GM10847 (cell line): Measurements from ENCODE around the gene SLC16A3.

Source experiments
- POLR2A ChIP-seq: IDR thresholded peaks from 2 replicates; pipeline ENCODE4 v1.6.1; 2011; ENCODE audit not compliant: insufficient read length; ENCODE audit errors: extremely low read depth

The SLC16A3 gene

GRCh38 chr17:82236142-82236971 is 7.5 kb downstream of the SLC16A3 start:
- no peak for TF ChIP-seq POLR2A

GRCh38 chr17:82237083-82237745 is 8.4 kb downstream of the SLC16A3 start:
- TF ChIP-seq POLR2A = no peak

- TF ChIP-seq POLR2A = no peak
These were observed 9.1 kb downstream of the SLC16A3 start for GRCh38 chr17:82237746-82238471.

- no peak for TF ChIP-seq POLR2A
These were observed 9.8 kb downstream of the SLC16A3 start for GRCh38 chr17:82238472-82239201.

- TF ChIP-seq POLR2A = no peak
These were observed 10.6 kb downstream of the SLC16A3 start for GRCh38 chr17:82239401-82239925.

DNA sequence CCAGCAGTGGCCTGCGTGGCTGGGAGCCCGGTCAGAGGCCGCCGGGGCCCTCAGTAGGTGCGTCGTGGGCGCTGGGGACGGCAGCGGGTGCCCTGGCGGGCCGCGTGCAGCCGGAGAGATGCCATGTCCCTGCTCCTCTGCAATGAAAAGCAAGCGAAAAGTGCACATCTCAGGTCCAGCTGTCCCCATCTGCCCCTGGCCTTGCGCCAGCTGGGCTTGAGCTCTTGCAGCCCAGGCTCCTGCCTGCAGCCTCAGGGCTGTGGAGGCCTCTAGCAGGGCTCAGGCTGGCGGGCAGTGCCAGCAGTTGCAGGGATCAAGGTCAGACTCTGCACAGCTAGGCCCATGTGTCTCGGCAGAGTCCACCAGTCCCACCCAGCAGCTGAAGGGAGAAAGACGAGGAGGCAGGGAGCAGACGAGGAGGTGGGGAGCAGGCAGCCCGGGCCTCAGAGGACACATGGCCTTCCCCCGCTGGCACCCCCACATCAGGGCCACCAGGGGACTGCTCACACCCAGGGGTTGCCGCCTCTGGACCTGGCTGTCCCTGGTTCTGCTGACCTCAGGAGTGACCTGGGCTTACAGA is 11.2 kb downstream of the SLC16A3 start:
- TF ChIP-seq POLR2A = no peak

DNA sequence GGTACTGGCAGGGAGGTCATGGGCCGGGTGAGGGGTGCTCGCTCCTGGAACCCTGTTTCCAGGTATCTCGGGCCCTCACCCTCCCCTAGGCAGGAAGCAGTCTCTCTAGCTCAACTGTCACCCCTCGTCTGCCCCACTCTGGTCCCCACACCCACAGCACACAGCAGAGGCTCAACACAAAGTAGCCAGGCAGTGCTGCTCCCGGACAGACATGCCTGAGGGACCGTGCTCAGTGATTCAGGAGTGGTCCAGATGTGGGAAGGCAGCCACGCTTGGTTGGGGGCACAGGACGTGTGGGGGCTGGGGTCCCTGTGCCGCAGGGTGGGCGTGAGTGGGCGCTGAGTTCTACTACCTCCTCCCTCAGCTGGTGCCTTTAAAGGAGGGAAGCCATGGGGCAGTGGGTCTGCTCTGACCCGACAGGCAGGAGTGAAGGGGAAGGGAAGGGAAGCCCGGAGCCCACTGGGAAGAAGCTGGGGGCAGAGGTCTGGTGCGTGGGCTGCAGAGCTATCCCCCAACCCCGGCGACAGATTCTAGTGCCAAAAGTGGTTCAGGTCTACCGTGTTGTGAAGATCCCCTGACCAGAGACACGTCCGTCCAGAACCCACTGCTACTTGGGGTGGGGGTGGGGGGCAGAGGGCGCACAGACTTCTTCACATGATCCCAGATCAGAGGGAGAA is 11.8 kb downstream of the SLC16A3 start:
- no peak for TF ChIP-seq POLR2A

DNA sequence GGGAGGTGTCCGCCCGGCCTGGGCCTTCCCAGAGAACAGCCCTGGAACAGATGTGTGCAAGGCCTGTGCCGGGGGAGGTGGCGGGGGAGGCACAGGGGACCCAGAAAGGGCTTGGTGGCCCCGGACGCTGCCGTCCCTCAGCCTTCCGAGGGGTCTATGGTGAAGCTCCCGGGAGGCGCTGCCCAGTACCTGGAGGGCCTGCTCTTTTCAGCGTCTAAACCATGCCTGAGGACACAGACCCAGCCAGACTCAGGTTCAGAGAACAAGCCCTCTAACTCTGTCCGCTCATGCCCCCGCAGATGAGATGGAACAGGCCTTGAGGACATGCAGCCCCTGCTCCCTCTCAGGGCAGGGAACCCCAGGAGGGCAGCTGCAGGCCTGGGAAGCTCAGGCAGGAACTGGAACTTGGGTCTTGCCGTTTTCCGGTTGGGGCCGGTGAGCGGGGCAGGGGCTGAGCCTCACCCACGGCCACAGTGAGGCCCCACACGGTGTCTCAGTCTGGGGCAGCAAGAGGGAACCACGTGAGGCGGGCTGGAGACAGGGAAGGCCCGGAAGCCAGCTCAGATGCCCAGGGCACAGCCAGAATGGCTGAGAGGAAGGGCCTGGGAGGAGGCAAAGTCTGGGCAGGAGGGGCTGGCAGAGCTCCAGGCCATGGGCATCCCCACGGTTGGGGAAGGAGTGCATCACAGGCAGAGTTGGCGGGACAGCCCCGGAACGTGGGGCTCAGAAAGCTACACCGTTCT is 12.5 kb downstream of the SLC16A3 start:
- no peak for TF ChIP-seq POLR2A

- TF ChIP-seq POLR2A = no peak
These were observed 13.3 kb downstream of the SLC16A3 start for GRCh38 chr17:82241926-82242697.

GRCh38 chr17:82242698-82242976 is 13.8 kb downstream of the SLC16A3 start:
- peak; percentile 8 for TF ChIP-seq POLR2A

DNA sequence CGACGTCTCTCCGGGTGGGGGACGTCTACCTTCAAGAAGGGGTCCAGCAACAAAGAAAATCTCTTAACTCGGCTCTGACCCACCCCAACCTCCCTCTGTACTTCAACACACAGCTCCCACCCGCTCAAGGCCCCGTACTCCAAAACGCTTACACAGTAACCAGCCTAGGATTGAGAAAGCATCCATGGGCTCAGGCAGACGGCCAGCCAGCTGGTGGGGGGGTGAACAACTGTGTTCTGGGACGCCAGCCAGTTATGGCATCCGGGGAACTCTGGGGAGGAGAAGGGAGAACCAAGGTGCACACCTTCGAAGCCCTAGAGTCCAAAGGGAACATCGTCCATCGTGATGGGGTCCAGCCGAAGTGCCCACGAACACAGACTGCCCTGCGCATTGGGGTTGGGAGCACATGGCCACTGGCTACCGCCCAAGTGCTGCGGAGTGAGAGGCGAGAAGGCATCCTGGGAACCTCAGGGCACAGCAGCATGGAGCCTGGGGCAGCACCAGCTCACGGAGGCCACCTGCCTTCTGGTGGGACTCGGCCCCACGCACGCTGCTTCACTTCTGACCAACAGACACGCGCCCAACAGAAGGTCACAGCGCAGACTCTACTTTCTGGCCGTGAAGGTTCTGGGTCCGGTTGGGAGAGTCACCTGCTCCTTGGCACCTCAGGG is 14.3 kb downstream of the SLC16A3 start:
- peak; percentile 13 for TF ChIP-seq POLR2A

GRCh38 chr17:82243648-82244412 is 15.0 kb downstream of the SLC16A3 start:
- TF ChIP-seq POLR2A = no peak
